Neutrophil (primary cell): Measurements from ENCODE around the gene EYS.

Experiments
- H3K27ac ChIP-seq: fragments of 200-600 bp; sonication (generic); 2 replicates; pipeline ENCODE4 v1.5.1; 2016; ENCODE audit warnings: mild to moderate bottlenecking, moderate library complexity
- H3K27me3 ChIP-seq: fragments of 200-600 bp; sonication (generic); 2 replicates; pipeline ENCODE4 v1.6.0; 2016; ENCODE audit warnings: mild to moderate bottlenecking
- H3K36me3 ChIP-seq: fragments of 200-600 bp; sonication (generic); 2 replicates; pipeline ENCODE4 v1.5.1; 2017
- H3K4me1 ChIP-seq, 2 experiments: fragments of 200-600 bp in 1 of 2; sonication (generic) in 1 of 2; 1 replicate in 1 of 2; 2 replicates in 1 of 2; pipeline versions ENCODE4 v1.5.1 to v1.6.1; 2013 to 2016; ENCODE audit warnings: low read depth in 1 of 2, low read length in 1 of 2, mild to moderate bottlenecking in 1 of 2, moderate library complexity in 1 of 2; ENCODE audit not compliant: control insufficient read depth in 1 of 2, insufficient read depth in 1 of 2
- H3K4me3 ChIP-seq, 2 experiments: fragments of 200-600 bp in 1 of 2; sonication (generic) in 1 of 2; 1 replicate in 1 of 2; 2 replicates in 1 of 2; pipeline ENCODE4 v1.5.1; 2013 to 2016; ENCODE audit warnings: low read depth in 1 of 2, low read length in 1 of 2, mild to moderate bottlenecking in 1 of 2, moderate library complexity in 1 of 2
- H3K9me3 ChIP-seq: fragments of 200-600 bp; sonication (generic); 2 replicates; pipeline ENCODE4 v1.5.1; 2016
- CTCF ChIP-seq: fragments of 200-600 bp; sonication (generic); IDR thresholded peaks from 2 replicates; pipeline ENCODE4 v1.5.1; 2016; ENCODE audit warnings: antibody characterized with exemption

Gene EYS

GRCh38 chr6:64334636-64335035 lies 1372.4 kb downstream of the EYS start:
- no peaks in the 10 kb centered on the region for H3K27me3 ChIP-seq
- H3K36me3 ChIP-seq, result no peaks in the 10 kb centered on the region
- H3K27ac ChIP-seq, result no peak overlapping the region
- TF ChIP-seq CTCF, result no peak
- H3K4me1 ChIP-seq, result no peaks in the 10 kb centered on the region
- H3K9me3 ChIP-seq, result no peaks in the 10 kb centered on the region
- H3K4me3 ChIP-seq, result no peak overlapping the region

- Histone ChIP-seq H3K4me3 (no peak overlapping the region), H3K27me3 (no peaks in the 10 kb centered on the region), H3K36me3 (no peaks in the 10 kb centered on the region), H3K4me1 (no peaks in the 10 kb centered on the region), H3K9me3 (no peaks in the 10 kb centered on the region), H3K27ac (no peak overlapping the region)
- no peak for TF ChIP-seq CTCF
Measured at GRCh38 chr6:64330694-64331307, 1376.2 kb downstream of the EYS start.

GRCh38 chr6:64326939-64327338 lies 1380.1 kb downstream of the EYS start:
- no peak overlapping the region for H3K27ac ChIP-seq
- no peaks in the 10 kb centered on the region for H3K36me3 ChIP-seq
- no peaks in the 10 kb centered on the region for H3K9me3 ChIP-seq
- H3K4me3 ChIP-seq, result no peak overlapping the region
- no peaks in the 10 kb centered on the region for H3K4me1 ChIP-seq
- no peak for TF ChIP-seq CTCF
- no peaks in the 10 kb centered on the region for H3K27me3 ChIP-seq

- Histone ChIP-seq H3K4me3 (no peak overlapping the region), H3K27ac (no peak overlapping the region), H3K4me1 (no peaks in the 10 kb centered on the region), H3K9me3 (no peaks in the 10 kb centered on the region), H3K36me3 (no peaks in the 10 kb centered on the region), H3K27me3 (no peaks in the 10 kb centered on the region)
- no peak for TF ChIP-seq CTCF
Measured at GRCh38 chr6:64325093-64325492, 1381.9 kb downstream of the EYS start.

DNA sequence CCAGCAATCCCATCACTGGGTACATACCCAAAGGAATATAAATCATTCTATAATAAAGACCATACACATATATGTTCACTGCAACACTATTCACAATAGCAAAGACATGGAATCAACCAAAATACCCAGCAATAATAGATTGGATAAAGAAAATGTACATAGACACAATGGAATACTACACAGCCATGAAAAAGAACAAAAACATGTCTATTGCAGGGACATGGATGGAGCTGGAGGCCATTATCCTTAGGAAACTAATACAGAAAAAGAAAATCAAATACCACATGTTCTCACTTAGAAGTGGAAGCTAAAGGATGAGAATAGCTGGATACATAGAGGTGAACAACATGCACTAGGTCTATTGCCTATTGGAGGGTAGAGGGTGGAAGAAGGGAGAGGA lies 1396.8 kb downstream of the EYS start:
- TF ChIP-seq CTCF, result no peak
- no peaks in the 10 kb centered on the region for H3K36me3 ChIP-seq
- no peaks in the 10 kb centered on the region for H3K9me3 ChIP-seq
- H3K27ac ChIP-seq, result no peak overlapping the region
- no peak overlapping the region for H3K4me3 ChIP-seq
- no peaks in the 10 kb centered on the region for H3K4me1 ChIP-seq
- H3K27me3 ChIP-seq, result no peaks in the 10 kb centered on the region
